Duodenal mucosa (tissue), 2 donors: ENCODE data around the gene NCBP2L.
"Not testable (repeated sequence)": the region's sequence is repeated elsewhere in the genome, so short reads cannot be mapped to it uniquely, and the experiment has no call there.

Experiments
- H3K27ac ChIP-seq: one replicate; pipeline ENCODE4 v1.7.0; 2013; ENCODE audit warnings: low read depth, low read length
- H3K27me3 ChIP-seq, 2 donors: one replicate each; pipeline ENCODE4 v1.7.0; 2013; ENCODE audit warnings: low read length in 2 of 2, control low read depth in 1 of 2; ENCODE audit not compliant: insufficient read depth in 2 of 2, control insufficient read depth in 1 of 2
- H3K36me3 ChIP-seq, 2 donors: one replicate each; pipeline ENCODE4 v1.7.0; 2013; ENCODE audit warnings: low read length in 2 of 2, control low read depth in 1 of 2; ENCODE audit not compliant: insufficient read depth in 2 of 2, control insufficient read depth in 1 of 2
- H3K4me1 ChIP-seq, 2 donors: one replicate each; pipeline ENCODE4 v1.7.0; 2013; ENCODE audit warnings: low read length in 2 of 2, control low read depth in 1 of 2; ENCODE audit not compliant: insufficient read depth in 2 of 2, control insufficient read depth in 1 of 2
- H3K4me3 ChIP-seq, 2 donors: one replicate each; pipeline ENCODE4 v1.7.0; 2013; ENCODE audit warnings: low read length in 2 of 2, low read depth in 1 of 2
- H3K9ac ChIP-seq, 2 donors: one replicate each; pipeline ENCODE4 v1.7.0; 2013; ENCODE audit warnings: low read length in 2 of 2, low read depth in 1 of 2
- H3K9me3 ChIP-seq, 2 donors: one replicate each; pipeline ENCODE4 v1.7.0; 2013; ENCODE audit warnings: low read length in 2 of 2, control low read depth in 1 of 2; ENCODE audit not compliant: control insufficient read depth in 1 of 2

Gene NCBP2L

DNA sequence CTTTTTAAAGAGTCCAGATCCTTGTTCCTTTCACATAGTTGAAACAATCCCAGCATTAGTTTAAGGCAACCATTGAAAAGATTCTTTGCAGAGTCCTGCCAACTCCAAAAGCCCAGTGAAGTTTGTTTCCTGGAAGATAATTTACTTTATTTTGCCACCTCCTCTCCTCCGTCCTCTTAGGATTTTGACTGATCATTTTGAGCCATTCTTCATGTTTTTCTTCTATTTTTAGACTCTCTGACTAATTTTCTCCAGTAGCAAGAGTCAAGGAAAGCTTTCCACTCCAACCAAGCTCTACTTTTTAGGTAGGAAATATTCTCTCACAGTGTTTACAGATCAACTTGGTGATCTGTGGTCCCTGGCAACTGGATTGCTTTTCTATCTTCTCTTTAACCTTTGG, 10.3 kb downstream of the NCBP2L start:
- Histone ChIP-seq H3K36me3 (no peaks in the 10 kb centered on the region), H3K27ac (no peak overlapping the region), H3K9ac (no peak overlapping the region), H3K4me1 (no peaks in the 10 kb centered on the region), H3K9me3 (no peaks in the 10 kb centered on the region), H3K27me3 (no peaks in the 10 kb centered on the region), H3K4me3 (no peak overlapping the region)

DNA sequence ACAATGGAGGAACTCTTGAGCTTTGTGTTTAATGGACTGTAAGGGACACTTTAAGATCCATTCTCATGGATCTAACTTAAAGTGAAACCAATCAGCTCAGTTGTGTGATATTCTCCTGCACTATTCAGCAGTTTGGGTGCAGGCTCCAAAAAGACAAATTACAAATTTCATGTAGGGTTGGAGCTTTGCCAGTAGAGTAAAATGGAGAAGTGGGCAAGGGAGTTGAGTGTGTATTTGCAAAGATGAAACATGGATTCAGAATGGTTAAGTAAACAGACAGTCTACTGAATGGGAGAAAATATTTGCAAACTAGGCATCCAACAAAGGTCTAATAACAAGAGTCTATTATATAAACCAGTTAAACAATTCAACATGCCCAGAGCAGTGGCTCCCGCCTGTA, 26.9 kb downstream of the NCBP2L start:
- H3K27me3 ChIP-seq, result no peaks in the 10 kb centered on the region
- H3K4me1 ChIP-seq, result no peaks in the 10 kb centered on the region
- H3K36me3 ChIP-seq, result no peaks in the 10 kb centered on the region
- no peaks in the 10 kb centered on the region for H3K9me3 ChIP-seq
- no peak overlapping the region for H3K4me3 ChIP-seq
- H3K27ac ChIP-seq, result no peak overlapping the region
- H3K9ac ChIP-seq, result no peak overlapping the region

DNA sequence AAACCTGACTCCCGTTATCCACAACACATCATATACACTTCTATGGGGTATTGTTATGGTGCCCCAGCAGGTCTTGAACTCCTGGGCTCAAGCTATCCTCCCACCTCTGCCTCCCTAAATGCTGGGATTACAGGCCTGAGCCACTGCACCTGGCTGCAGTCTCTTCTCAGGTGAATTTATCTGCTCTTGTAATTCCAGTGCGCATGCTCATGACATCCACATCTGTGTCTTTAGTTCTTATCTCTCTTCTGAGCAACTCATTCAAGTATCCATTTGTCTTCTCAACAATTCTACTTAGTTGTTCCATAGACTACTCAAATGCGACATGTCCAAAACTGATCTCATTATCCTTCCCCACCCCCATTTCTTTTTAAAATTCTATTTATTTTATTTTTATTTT, 27.6 kb downstream of the NCBP2L start:
- Histone ChIP-seq H3K9ac (no peak overlapping the region), H3K27ac (no peak overlapping the region), H3K4me3 (no peak overlapping the region), H3K36me3 (no peaks in the 10 kb centered on the region), H3K9me3 (no peaks in the 10 kb centered on the region), H3K4me1 (no peaks in the 10 kb centered on the region), H3K27me3 (no peaks in the 10 kb centered on the region)

DNA sequence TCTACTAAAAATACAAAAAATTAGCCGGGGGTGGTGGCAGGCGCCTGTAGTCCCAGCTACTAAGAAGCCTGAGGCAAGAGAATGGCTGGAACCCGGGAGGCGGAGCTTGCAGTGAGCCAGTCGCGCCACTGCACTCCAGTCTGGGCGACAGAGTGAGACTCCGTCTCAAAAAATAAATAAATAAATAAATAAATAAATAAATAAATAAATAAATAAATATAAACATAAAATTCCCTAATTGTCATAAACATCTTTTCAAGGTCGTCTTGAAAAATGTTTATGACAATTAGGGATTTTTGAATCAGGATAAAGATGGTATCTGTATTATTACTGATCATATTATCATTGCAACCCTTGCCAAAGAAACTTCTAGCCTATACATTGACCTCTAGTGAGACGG, 32.5 kb downstream of the NCBP2L start:
- not testable (repeated sequence) for H3K4me1 ChIP-seq, H3K36me3 ChIP-seq, H3K9ac ChIP-seq, H3K27ac ChIP-seq, H3K27me3 ChIP-seq, H3K4me3 ChIP-seq, H3K9me3 ChIP-seq

DNA sequence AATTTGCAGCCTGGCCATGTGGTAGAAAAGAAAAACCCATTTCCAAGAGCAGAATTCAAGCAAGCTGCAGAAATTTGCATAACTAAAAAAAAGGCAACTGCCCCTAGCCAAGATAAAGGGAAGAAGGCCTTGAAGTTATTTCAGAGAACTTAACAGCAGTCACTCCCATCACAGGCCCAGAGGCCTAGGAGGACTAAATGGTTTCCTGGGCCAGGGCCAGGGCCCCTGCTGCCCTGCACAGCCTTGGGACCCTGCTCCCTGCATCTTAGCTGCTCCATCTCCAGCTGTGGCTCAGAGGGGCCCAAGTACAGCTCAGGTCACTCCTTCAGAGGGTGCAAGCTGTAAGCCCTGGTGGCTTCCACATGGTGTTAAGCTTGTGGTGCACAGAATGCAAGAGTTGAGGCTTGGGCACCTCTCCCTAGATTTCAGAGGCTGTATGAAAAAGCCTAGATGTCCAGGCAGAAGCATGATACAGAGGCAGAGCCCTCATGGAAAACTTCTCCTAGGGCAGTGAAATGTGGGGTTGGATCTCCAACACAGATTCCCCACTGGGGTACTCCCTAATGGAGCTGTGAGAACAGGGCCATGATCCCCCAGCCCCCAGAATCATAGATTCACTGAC, 41.5 kb downstream of the NCBP2L start:
- Histone ChIP-seq H3K4me3 (no peak overlapping the region), H3K36me3 (no peaks in the 10 kb centered on the region), H3K27ac (no peak overlapping the region), H3K27me3 (no peaks in the 10 kb centered on the region), H3K4me1 (no peaks in the 10 kb centered on the region), H3K9me3 (peaks cover 0 to 4% of the 10 kb centered on the region in 2 donors), H3K9ac (no peak overlapping the region)

DNA sequence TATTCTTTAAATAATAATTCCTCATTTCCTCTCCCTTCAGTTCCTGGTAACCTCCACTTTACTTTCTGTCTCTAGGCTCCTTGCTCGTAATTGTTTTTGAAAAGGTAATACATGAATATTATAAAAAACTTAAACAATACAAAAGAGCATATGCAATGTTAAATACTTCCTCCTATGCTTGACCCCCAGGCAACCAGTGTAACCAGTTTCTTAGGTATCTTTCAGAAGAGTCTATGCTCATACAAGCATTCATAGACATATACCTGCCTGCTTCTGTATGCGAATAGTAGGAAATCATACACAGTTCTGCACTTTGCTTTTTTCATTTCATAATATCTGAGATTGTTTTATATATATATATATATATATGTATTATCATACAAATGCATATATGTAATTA, 45.5 kb downstream of the NCBP2L start:
- Histone ChIP-seq H3K9ac (no peak overlapping the region), H3K4me3 (no peak overlapping the region)

DNA sequence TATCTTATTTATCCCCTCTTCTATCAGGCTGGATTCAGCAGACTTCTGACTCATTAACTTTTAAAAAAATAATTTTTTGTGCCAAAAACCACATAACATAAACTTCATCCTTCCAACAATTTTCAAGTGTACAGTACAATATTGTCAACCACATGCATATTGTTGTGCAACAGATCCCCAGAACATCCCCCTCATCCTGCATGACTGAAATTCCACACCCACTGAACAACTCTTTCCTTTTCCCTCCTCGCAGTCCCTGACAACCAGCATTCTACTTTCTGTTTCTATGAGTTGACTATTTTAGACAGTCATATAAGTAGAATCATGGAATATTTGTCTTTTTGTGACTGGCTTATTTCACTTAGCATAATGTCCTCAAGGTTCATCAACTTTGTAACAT, 45.9 kb downstream of the NCBP2L start:
- Histone ChIP-seq H3K9me3 (peaks cover 0 to 4% of the 10 kb centered on the region in 2 donors), H3K9ac (no peak overlapping the region), H3K27me3 (peaks cover 0 to 4% of the 10 kb centered on the region in 2 donors), H3K4me1 (peaks cover 0 to 7% of the 10 kb centered on the region in 2 donors), H3K4me3 (no peak overlapping the region), H3K27ac (no peak overlapping the region), H3K36me3 (no peaks in the 10 kb centered on the region)

More for the DNA sequence above, 45.5 kb downstream of the NCBP2L start:
- Histone ChIP-seq H3K36me3 (no peaks in the 10 kb centered on the region), H3K4me1 (peaks cover 0 to 7% of the 10 kb centered on the region in 2 donors), H3K27ac (no peak overlapping the region), H3K9me3 (peaks cover 0 to 4% of the 10 kb centered on the region in 2 donors), H3K27me3 (peaks cover 0 to 4% of the 10 kb centered on the region in 2 donors)

DNA sequence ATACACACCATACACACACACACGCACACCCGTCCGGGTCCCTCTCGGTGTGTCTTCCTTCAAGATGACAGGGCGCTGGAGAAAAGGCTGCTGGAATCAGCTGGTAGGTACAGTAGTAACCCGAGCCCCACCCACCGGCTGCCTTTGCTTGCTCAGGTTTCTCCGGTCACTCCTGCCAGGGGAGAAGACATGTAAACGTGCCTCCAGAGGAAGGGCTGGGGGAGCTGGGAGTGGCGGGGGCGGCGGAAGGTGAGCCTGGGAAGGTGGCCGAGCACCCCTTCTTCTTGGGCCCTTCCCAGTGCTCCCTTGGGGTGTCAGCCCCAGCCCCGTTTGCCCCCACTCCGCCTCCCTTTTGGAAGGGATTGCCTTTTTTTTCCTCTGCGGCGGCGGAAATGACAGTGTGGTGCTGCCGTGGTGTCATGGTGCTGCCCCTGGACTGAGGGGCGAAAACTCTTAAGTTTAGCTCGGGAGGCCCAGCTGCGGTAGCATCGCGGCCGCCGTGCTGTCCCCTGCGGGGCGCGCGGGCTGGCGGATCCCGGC, 48.2 kb downstream of the NCBP2L start, which contains the start of gene MID2:
Gene MID2, plus strand, starts transcription at position 169 of the 540 bp plus-strand sequence. CDS start 561 bp downstream, outside the sequence.
- Histone ChIP-seq H3K4me3 (peak within 1 kb of the TSS; percentile 60 to 61), H3K27me3 (peaks cover 0 to 7% of the 10 kb centered on the region in 2 donors), H3K9me3 (no peaks in the 10 kb centered on the region), H3K27ac (peak within 1 kb of the TSS; percentile 66), H3K9ac (peak within 1 kb of the TSS; percentile 25 to 33), H3K36me3 (no peaks in the 10 kb centered on the region), H3K4me1 (peaks cover 0 to 7% of the 10 kb centered on the region in 2 donors)

DNA sequence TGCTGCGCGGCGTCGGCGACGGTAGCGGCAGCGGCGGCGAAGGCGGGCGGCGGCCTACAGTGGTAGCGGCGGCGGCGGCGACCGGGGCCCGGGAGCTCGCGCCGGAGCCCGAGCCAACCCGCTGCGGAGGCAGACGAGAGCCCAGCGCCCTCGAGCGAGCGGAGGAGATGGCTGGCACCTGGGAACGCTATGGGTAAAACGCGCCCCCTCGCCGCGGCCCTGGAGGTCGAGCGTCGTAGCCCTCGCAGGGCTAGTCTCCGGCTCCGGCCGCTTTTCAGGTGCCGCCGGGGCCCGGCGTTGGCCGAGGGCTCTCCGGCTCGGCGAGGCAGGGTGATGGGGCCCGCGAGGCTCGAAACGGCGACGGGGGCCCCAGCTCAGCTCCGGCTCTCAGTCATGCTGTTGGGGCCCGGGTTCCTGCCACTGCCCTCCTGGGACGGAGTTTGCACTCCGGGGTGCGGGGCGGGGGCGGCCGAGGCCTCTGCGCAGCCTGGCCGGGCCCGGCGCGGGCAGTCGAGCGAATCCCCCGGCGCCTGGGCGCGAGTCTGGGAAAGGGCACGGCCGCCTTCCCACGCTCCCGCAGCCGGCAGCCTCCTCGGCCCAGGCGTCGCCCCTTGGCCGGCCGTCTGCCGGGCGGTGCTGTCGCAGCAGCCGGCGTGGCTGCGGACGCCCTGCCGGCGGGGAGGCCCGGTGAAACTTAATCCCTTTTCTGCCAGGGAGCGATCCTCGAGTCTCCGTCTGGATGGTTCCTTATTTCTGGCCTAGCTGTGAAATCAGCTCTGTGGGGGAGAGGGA, 48.9 kb downstream of the NCBP2L start:
- Histone ChIP-seq H3K27me3 (peaks cover 0 to 7% of the 10 kb centered on the region in 2 donors), H3K36me3 (no peaks in the 10 kb centered on the region), H3K9me3 (no peaks in the 10 kb centered on the region), H3K9ac (peak overlapping the region; percentile 25 to 33), H3K4me3 (peak overlapping the region; percentile 60 to 61), H3K4me1 (peaks cover 0 to 7% of the 10 kb centered on the region in 2 donors), H3K27ac (peak overlapping the region; percentile 66)
